ENCODE measurements around the gene TMEM150A. TPM values are rescaled to one million over a fixed set of nuclear protein-coding genes. Genes with fewer than 3 reads are reported as not detected.
A peak's percentile ranks its signal among the peaks of the same experiment; 100 is the strongest.

The TMEM150A gene
- total and polyA plus RNA-seq, 2 of the 13 experiments (the other 11 are each of a cell fraction or from before 2014, with no cell fraction given) = 30.1 to 70.4 TPM

DNA sequence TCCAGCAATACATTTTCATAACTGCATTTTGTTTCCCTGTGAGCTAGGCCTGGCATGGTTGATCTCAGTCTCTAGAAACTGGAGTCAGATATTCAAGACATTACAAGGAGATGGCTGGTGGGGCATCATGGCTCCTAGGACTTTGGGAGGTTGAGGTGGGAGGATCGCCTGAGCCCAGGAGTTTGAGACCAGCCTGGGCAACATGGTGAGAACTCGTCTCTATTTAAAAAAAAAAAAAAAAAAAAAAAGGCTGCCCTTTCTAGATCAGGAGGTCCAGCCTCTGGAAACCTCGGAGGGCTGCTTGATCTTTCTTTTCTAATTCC lies 25.5 kb downstream of the TMEM150A start:
- Histone ChIP-seq H3K27ac (ENCODE audit: extremely low read length, insufficient read depth, low read length) (peak overlapping the region; percentile 64), H4K20me1 (ENCODE audit: insufficient read depth, low read length) (no peaks in the 10 kb centered on the region), H3K4me3 (replicated peaks in 1 of 3; ENCODE audit: insufficient read depth in 1 of 3, low read depth in 2 of 3, low read length in 3 of 3) (peak overlapping the region; percentile 79 to 90 (median 87)), H3K4me1 (ENCODE audit: insufficient read depth, low read length) (peaks cover 59% of the 10 kb centered on the region), H3K36me3 (replicated peaks in 1 of 2; ENCODE audit: control insufficient read depth in 1 of 2, insufficient read depth in 2 of 2, low read length in 2 of 2) (peaks cover 0 to 7% of the 10 kb centered on the region in 2 experiments; a peak in 3 of 5 replicates), H3K9ac (ENCODE audit: insufficient read depth, low read depth, low read length) (peak overlapping the region; percentile 80), H3K9me3 (ENCODE audit: low read length) (no peaks in the 10 kb centered on the region), H3K79me2 (ENCODE audit: insufficient read depth, low read length) (peaks cover 12% of the 10 kb centered on the region), H2AFZ (ENCODE audit: low read length) (peak overlapping the region; percentile 84), H3K4me2 (ENCODE audit: low read depth, low read length) (peak overlapping the region; percentile 95), H3K27me3 (ENCODE audit: control insufficient read depth in 1 of 2, insufficient read depth in 2 of 2, low read length in 2 of 2) (peaks cover 0 to 9% of the 10 kb centered on the region in 2 experiments; a peak in 2 of 5 replicates)
- FAIRE-seq = no peak
- CTCF ChIA-PET (ENCODE audit: low intra/inter-chr PET ratio, low total read pairs) = no interaction called here
- 0% methylated on average over 3 of the region's 3 CpGs for whole genome bisulfite sequencing (ENCODE audit: low lambda C conversion rate)
- no TSS peak for BruUV-seq (replicated peaks)
- intact Hi-C loops (cut with micrococcal nuclease; ENCODE audit: unreplicated experiment) (loop anchor here (1.0 to 2.0 kb wide), 3 partner anchors 8 to 25 kb away; partner anchors contain the start of genes GGCX and TMEM150A), in situ Hi-C loops (cut with HindIII; ENCODE audit: extremely low pct_ligation_motif_present, low pct_unique_long_range_greater_than_20kb) (no loop called here)
- DNase-seq (ENCODE audit: low spot score) = no peak
- POLR2A ChIA-PET = interaction anchor here (0.7 to 12.7 kb wide), 18 partner anchors 8 to 177 kb away, joined by 4 to 201 read pairs (median 9); partner anchors contain the start of genes C2orf68, GGCX, MAT2A and RNF181
- no peak for ATAC-seq
- 0 out of 2 replicates have a peak, but pooled peaks have one; percentile 38 for TF ChIP-seq TP53 (CRISPR knock-in tag; conservative IDR thresholded peaks at IDR 0.05)
- no peak for TF ChIP-seq KLF6 (CRISPR knock-in tag; IDR thresholded peaks at IDR 0.05)
- TF ChIP-seq ESRRA (CRISPR knock-in tag; IDR thresholded peaks at IDR 0.05; ENCODE audit: low read depth) = no peak
- no peak for TF ChIP-seq RARA (CRISPR knock-in tag; IDR thresholded peaks at IDR 0.05)
- TF ChIP-seq ZNF777 (CRISPR knock-in tag; IDR thresholded peaks at IDR 0.05) = 0 out of 2 replicates have a peak, but pooled peaks have one; percentile 18
- no peak for TF ChIP-seq ZNF513 (CRISPR knock-in tag; conservative IDR thresholded peaks at IDR 0.05)
- TF ChIP-seq, protein P1, sequence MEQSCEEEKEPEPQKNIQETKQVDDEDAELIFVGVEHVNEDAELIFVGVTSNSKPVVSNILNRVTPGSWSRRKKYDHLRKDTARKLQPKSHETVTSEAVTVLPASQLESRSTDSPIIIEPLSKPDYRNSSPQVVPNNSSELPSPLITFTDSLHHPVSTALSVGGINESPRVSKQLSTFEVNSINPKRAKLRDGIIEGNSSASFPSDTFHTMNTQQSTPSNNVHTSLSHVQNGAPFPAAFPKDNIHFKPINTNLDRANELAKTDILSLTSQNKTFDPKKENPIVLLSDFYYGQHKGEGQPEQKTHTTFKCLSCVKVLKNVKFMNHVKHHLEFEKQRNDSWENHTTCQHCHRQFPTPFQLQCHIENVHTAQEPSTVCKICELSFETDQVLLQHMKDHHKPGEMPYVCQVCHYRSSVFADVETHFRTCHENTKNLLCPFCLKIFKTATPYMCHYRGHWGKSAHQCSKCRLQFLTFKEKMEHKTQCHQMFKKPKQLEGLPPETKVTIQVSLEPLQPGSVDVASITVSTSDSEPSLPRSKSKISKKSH (CRISPR knock-in tag; IDR thresholded peaks at IDR 0.05; ENCODE audit: borderline replicate concordance) = no peak
- TF ChIP-seq ZNF264 (CRISPR knock-in tag; IDR thresholded peaks at IDR 0.05) = no peak
- no peak for TF ChIP-seq CHD4 (IDR thresholded peaks at IDR 0.05; ENCODE audit: borderline replicate concordance, low read length)
- TF ChIP-seq, protein P2, sequence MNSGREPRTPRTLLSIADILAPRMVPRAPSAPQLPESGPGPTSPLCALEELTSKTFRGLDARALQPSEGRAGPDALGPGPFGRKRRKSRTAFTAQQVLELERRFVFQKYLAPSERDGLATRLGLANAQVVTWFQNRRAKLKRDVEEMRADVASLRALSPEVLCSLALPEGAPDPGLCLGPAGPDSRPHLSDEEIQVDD (CRISPR knock-in tag; IDR thresholded peaks at IDR 0.05; ENCODE audit: borderline replicate concordance) = no peak
- TF ChIP-seq ONECUT2 (CRISPR knock-in tag; IDR thresholded peaks at IDR 0.05) = no peak
- no peak for TF ChIP-seq NFKB2 (CRISPR knock-in tag; IDR thresholded peaks at IDR 0.05; ENCODE audit: borderline replicate concordance)
- no peak for TF ChIP-seq ZNF329 (CRISPR knock-in tag; IDR thresholded peaks at IDR 0.05; ENCODE audit: low read depth)
- 0 out of 2 replicates have a peak, but pooled peaks have one; percentile 17 for TF ChIP-seq NFATC3 (CRISPR knock-in tag; IDR thresholded peaks at IDR 0.05)
